ENCODE data around the gene FHIT. TPM values are rescaled to one million over a fixed set of nuclear protein-coding genes. Genes with fewer than 3 reads are reported as not detected.
A peak's percentile ranks its signal among the peaks of the same experiment; 100 is the strongest.

FHIT gene
- total and polyA plus RNA-seq, 8 donors = 1.8 to 10.6 (median 7.1) TPM

- whole genome bisulfite sequencing, 5 donors = 82 to 89% (median 88%) methylated on average over 11 of the region's 11 CpGs
- no peak for DNase-seq
- H3K9me3 ChIP-seq = no peaks in the 10 kb centered on the region
- no peak for TF ChIP-seq EP300 (IDR thresholded peaks at IDR 0.05)
- TF ChIP-seq POLR2AphosphoS5 (IDR thresholded peaks at IDR 0.05) = no peak
- TF ChIP-seq, protein P1, sequence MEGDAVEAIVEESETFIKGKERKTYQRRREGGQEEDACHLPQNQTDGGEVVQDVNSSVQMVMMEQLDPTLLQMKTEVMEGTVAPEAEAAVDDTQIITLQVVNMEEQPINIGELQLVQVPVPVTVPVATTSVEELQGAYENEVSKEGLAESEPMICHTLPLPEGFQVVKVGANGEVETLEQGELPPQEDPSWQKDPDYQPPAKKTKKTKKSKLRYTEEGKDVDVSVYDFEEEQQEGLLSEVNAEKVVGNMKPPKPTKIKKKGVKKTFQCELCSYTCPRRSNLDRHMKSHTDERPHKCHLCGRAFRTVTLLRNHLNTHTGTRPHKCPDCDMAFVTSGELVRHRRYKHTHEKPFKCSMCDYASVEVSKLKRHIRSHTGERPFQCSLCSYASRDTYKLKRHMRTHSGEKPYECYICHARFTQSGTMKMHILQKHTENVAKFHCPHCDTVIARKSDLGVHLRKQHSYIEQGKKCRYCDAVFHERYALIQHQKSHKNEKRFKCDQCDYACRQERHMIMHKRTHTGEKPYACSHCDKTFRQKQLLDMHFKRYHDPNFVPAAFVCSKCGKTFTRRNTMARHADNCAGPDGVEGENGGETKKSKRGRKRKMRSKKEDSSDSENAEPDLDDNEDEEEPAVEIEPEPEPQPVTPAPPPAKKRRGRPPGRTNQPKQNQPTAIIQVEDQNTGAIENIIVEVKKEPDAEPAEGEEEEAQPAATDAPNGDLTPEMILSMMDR (IDR thresholded peaks at IDR 0.05) = no peak
- no peak for TF ChIP-seq POLR2A (IDR thresholded peaks at IDR 0.05)
- no peaks in the 10 kb centered on the region for H3K4me1 ChIP-seq
- H3K27ac ChIP-seq = no peak overlapping the region
- no peak overlapping the region for H3K4me3 ChIP-seq
- intact Hi-C loops (cut with DNase I; ENCODE audit: low total_unique reads) = no loop called here
- no peaks in the 10 kb centered on the region for H3K27me3 ChIP-seq
- H3K36me3 ChIP-seq = no peaks in the 10 kb centered on the region
These were observed 1090.2 kb downstream of the FHIT start for GRCh38 chr3:60160822-60161748.

DNA sequence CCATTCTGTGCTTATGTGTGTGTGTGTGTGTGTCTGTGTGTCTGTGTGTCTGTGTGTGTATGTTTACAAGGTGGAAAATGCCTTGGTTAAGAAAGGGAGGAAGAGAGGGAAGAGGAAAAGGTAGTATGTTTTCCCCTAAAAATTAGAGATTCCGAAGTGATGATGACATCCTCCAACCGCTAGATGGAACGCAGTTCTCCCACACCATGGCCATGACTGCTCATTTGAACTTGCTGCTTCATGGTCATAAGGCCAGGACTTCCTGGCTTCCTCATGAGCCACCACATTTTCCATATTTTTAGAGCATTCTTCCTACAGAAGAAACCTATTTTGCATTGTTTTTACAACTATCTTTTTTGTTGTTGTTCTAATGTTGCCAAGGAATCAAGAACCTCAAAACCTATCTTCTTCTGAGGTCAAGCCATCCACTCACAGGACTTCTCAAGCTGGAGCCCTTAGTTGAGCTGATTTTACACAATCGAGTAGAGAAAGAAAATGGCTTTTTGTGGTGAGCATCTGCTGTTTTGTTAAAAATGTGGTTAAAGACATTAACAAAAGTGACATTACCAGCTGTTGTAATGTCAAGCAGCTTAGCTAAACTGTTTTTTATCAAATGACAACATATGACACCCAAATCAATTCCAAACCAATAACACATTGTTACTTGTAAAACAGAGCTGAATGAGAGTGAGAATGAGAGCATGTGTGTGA, 1091.0 kb downstream of the FHIT start:
- peak in 1 of 2 donors; percentile 5 for DNase-seq
- H3K4me1 ChIP-seq = no peaks in the 10 kb centered on the region
- H3K36me3 ChIP-seq = no peaks in the 10 kb centered on the region
- 79 to 95% (median 85%) methylated on average over 4 of the region's 4 CpGs for WGBS, 5 donors
- no peaks in the 10 kb centered on the region for H3K27me3 ChIP-seq
- H3K27ac ChIP-seq = no peak overlapping the region
- no peak for TF ChIP-seq EP300 (IDR thresholded peaks at IDR 0.05)
- TF ChIP-seq, protein P1 (IDR thresholded peaks at IDR 0.05) = no peak
- intact Hi-C loops (cut with DNase I; ENCODE audit: low total_unique reads) = no loop called here
- no peaks in the 10 kb centered on the region for H3K9me3 ChIP-seq
- H3K4me3 ChIP-seq = no peak overlapping the region

GRCh38 chr3:60158035-60158434, 1093.2 kb downstream of the FHIT start:
- Histone ChIP-seq H3K4me3 (no peak overlapping the region), H3K4me1 (no peaks in the 10 kb centered on the region), H3K27me3 (no peaks in the 10 kb centered on the region), H3K9me3 (no peaks in the 10 kb centered on the region), H3K36me3 (no peaks in the 10 kb centered on the region), H3K27ac (no peak overlapping the region)
- intact Hi-C loops (cut with DNase I; ENCODE audit: low total_unique reads) = no loop called here
- WGBS, 5 donors = 90 to 100% (median 91%) methylated on average over 2 of the region's 2 CpGs
- DNase-seq = no peak
- TF ChIP-seq POLR2A (IDR thresholded peaks at IDR 0.05) (no peak), POLR2AphosphoS5 (IDR thresholded peaks at IDR 0.05) (no peak), EP300 (IDR thresholded peaks at IDR 0.05) (no peak)
- TF ChIP-seq, protein P1 (IDR thresholded peaks at IDR 0.05) = no peak

- no peaks in the 10 kb centered on the region for H3K9me3 ChIP-seq
- H3K4me1 ChIP-seq = no peaks in the 10 kb centered on the region
- no peak overlapping the region for H3K4me3 ChIP-seq
- TF ChIP-seq, protein P1 (IDR thresholded peaks at IDR 0.05) = no peak
- TF ChIP-seq EP300 (IDR thresholded peaks at IDR 0.05) (no peak), POLR2AphosphoS5 (IDR thresholded peaks at IDR 0.05) (no peak), POLR2A (IDR thresholded peaks at IDR 0.05) (no peak)
- H3K27me3 ChIP-seq = no peaks in the 10 kb centered on the region
- no peak for DNase-seq
- H3K27ac ChIP-seq = no peak overlapping the region
- intact Hi-C loops (cut with DNase I; ENCODE audit: low total_unique reads) = no loop called here
- WGBS, 5 donors = 93 to 98% (median 96%) methylated on average over 4 of the region's 4 CpGs
- no peaks in the 10 kb centered on the region for H3K36me3 ChIP-seq
These were observed 1097.2 kb downstream of the FHIT start for GRCh38 chr3:60154011-60154410.
